ENCODE measurements around the gene KRTAP10-5.
"Not testable (repeated sequence)": the region's sequence is repeated elsewhere in the genome, so short reads cannot be mapped to it uniquely, and the experiment has no call there.

KRTAP10-5 gene

DNA sequence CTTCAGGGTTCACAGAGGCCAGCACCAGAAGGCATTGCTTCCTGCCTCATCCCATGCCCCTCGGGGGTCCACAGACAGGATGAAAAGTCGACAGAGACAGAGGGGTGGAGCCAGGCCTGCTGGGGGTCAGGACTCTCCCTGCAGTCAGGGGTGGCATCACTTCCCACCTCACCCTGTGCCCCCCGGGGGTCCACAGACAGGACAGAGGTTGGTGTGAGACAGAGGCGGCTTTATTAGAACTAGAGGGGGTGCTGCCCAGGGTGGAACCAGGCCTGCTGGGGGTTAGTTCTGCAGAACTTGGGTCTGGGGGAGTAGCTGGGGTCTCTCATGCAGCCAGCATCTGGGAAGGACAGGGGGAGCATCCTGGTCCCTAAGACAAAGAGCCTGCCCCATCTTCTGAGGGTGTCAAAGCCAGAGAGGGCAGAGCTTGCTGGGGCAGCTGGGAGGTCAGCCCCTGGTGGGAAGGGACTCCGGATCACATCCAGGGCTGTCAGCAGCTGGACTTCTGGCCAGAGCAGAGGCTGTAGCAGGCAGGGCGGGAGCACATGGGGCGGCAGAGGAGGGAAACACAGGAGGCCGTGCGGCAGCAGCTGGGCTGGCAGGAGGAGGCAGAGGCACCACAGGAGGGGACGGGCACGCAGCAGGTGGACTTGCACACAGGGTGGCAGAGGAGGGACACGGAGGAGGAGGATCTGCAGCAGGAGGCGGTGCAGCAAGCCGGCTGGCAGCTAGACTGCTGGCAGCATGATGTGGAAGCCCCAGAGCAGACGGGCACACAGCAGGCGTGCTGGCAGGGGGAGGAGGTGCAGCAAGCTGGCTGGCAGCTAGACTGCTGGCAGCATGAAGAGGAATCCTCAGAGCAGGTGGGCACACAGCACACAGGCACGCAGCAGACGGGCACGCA is 10.7 kb upstream of the KRTAP10-5 start:
- not testable (repeated sequence) for DNase-seq (ENCODE audit: low read depth)

- DNase-seq (ENCODE audit: low read depth) = no peak
Measured at GRCh38 chr21:44590311-44590721, 9.9 kb upstream of the KRTAP10-5 start.

GRCh38 chr21:44589586-44590305 is 9.3 kb upstream of the KRTAP10-5 start:
- no peak for DNase-seq (ENCODE audit: low read depth)

- no peak for DNase-seq (ENCODE audit: low read depth)
Measured at GRCh38 chr21:44589094-44589493, 8.7 kb upstream of the KRTAP10-5 start.

- DNase-seq (ENCODE audit: low read depth) = no peak
Measured at GRCh38 chr21:44585892-44586291, 5.5 kb upstream of the KRTAP10-5 start.

DNA sequence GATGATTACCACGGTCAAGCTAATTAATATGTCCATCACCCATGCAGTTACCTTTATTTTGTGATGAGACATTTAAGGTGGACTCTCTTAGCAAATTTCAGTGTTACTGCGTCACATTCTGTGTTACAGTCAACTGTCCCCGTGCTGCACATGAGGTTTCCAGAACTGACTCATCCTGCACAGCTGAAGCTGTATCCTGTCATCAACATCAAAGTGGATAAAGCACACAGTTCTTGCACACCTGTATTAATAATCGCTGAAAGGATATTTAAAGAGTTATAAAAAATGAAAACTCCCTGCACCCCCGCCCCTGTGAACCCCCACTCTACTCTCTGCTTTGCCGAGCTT is 3.4 kb upstream of the KRTAP10-5 start:
- no peak for DNase-seq (ENCODE audit: low read depth)

DNA sequence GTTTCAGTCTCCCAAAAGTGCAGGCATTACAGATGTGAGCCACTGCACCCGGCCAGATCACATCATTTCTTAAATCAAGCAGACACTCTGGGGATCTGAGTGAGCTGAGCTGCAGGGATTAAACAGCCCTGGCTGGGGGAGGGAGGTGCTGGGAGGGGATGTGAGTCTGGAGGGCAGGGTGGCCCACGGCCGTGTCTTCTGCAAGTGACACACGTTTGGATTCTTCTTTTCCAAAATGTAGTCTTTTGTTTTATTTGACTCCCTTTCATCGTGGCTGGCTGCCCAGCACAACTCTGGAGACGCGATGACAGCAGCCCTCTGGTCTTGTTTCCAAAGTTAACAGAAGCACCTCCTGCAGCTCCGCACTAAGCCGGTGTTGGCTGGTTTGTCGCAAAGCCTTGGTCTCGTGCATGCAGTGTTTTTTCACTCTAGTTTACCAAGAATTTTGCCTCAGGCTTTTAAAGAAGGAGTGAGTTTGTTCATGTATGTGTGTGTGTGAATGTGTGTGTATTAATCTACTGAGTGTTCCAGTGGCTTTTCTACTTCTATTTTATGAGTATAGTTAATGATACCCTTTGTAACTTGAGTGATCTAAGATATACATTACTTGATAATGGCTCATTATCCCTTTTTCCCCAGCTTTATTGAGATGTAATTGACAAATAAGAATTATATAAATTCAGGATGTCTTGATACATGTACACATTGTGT is 2.8 kb upstream of the KRTAP10-5 start:
- DNase-seq (ENCODE audit: low read depth) = no peak

- DNase-seq (ENCODE audit: low read depth) = no peak
Measured at GRCh38 chr21:44582055-44582454, 1.7 kb upstream of the KRTAP10-5 start.

GRCh38 chr21:44581158-44581557 is 754 bp upstream of the KRTAP10-5 start:
- no peak for DNase-seq (ENCODE audit: low read depth)

GRCh38 chr21:44579833-44580144 is 615 bp downstream of the KRTAP10-5 start:
- no peak for DNase-seq (ENCODE audit: low read depth)

- DNase-seq (ENCODE audit: low read depth) = no peak
Measured at GRCh38 chr21:44579056-44579832, 1.2 kb downstream of the KRTAP10-5 start.

DNA sequence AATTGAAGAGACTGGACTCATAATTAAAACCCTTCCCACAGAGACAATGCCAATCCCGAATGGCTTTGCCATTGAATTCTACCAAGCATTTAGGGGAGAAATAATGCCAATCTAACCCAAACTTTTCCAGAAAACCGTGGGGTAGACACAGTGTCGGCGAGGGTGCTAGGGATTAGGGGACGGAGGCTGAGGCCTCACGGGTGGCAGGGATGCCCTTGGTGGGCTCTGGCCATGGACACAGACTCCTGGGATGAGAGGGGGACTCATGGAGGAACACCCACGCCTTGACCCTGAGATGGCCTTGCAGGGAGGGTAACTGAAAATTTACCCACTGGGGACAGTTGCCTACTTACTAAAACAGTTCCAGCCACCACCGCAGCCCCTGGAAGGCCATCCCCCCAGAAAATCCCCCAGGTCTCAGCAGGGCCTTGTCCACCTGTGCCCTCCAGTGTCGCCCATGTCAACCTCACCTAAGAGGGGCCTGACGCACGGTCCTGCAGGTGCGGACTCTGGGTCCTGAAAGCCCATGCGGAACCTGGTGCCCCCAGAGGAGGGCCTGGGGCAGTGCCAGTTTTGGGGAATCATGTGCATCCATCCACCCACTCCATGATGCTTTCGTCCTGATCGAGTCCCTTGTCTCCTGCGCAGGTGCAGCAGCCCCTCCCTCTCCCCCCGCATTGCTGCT is 1.9 kb downstream of the KRTAP10-5 start:
- no peak for DNase-seq (ENCODE audit: low read depth)

DNA sequence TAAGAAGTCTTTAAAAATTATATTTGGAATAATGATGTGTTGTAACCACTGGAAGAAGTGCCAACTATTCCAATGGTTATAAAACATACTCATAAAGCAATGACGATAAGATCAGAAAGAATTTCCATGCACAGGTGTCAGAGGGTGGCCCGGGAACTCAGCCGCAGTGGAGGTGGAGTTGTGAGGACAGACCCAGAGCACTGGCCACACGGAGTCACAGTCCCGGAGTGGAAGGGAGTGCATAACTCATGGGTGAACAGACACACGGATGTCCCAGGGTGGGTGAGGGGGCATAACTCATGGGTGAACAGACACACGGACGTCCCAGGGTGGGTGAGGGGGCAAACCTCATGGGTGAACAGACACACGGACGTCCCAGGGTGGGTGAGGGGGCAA is 4.4 kb downstream of the KRTAP10-5 start:
- DNase-seq (ENCODE audit: low read depth) = no peak

GRCh38 chr21:44575307-44576024 is 4.9 kb downstream of the KRTAP10-5 start:
- DNase-seq (ENCODE audit: low read depth) = no peak

DNA sequence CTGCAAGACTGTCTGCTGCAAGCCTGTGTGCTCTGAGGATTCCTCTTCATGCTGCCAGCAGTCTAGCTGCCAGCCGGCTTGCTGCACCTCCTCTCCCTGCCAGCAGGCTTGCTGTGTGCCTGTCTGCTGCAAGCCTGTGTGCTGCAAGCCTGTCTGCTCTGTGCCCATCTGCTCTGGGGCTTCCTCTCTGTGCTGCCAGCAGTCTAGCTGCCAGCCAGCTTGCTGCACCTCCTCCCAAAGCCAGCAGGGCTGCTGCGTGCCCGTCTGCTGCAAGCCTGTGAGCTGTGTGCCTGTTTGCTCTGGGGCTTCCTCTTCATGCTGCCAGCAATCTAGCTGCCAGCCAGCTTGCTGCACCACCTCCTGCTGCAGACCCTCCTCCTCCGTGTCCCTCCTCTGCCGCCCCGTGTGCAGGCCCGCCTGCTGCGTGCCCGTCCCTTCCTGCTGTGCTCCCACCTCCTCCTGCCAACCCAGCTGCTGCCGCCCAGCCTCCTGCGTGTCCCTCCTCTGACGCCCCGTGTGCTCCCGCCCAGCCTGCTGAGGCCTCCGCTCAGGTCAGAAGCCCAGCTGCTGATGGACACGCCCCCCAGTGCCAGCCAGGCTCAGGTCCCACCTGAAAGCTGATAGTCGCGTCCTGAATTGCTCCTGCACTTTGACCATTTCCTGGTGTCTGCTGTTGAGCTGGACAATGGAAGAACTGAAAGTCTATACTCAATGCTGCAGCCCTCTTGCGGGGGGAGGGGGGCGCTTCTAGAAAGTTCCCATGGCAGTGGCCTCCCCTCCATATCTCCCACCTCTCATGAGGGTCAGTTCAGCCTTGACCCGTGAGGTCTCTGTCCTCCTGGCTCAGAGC is 5.7 kb downstream of the KRTAP10-5 start:
- no peak for DNase-seq (ENCODE audit: low read depth)

DNA sequence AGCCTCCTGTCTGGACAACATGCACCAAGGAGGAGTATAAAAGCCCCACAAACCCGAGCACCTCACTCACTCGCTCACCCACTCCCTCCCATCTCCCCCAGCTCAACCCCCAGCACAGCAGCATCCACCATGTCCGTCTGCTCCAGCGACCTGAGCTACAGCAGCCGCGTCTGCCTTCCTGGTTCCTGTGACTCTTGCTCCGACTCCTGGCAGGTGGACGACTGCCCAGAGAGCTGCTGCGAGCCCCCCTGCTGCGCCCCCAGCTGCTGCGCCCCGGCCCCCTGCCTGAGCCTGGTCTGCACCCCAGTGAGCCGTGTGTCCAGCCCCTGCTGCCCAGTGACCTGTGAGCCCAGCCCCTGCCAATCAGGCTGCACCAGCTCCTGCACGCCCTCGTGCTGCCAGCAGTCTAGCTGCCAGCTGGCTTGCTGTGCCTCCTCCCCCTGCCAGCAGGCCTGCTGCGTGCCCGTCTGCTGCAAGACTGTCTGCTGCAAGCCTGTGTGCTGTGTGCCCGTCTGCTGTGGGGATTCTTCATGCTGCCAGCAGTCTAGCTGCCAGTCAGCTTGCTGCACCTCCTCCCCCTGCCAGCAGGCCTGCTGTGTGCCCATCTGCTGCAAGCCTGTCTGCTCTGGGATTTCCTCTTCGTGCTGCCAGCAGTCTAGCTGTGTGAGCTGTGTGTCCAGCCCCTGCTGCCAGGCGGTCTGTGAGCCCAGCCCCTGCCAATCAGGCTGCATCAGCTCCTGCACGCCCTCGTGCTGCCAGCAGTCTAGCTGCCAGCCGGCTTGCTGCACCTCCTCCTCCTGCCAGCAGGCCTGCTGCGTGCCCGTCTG is 6.6 kb downstream of the KRTAP10-5 start, which contains the start of gene KRTAP10-4:
KRTAP10-4 (plus strand) TSS at position 100 of the 827 bp plus-strand sequence; CDS start at position 130, 30 bp downstream.
- not testable (repeated sequence) for DNase-seq (ENCODE audit: low read depth)

- no peak for DNase-seq (ENCODE audit: low read depth)
Measured at GRCh38 chr21:44572959-44573583, 7.3 kb downstream of the KRTAP10-5 start.
